ENCODE results near the gene TOX2.

- no peak for TF ChIP-seq POLR2A (IDR thresholded peaks at IDR 0.05; ENCODE audit: low read depth, low read length)
- TF ChIP-seq POLR2AphosphoS5 (IDR thresholded peaks at IDR 0.05; ENCODE audit: low read depth, low read length) = no peak
Observed at GRCh38 chr20:44002861-44003260, 88.2 kb downstream of the TOX2 start.

All from GM12891 (cell line).